ENCODE data around the gene TFPI. TPM values are rescaled to one million over a fixed set of nuclear protein-coding genes. Genes with fewer than 3 reads are reported as not detected.

Gene TFPI
- total RNA-seq, 1 experiment from 2014 or later = 65.7 TPM

DNA sequence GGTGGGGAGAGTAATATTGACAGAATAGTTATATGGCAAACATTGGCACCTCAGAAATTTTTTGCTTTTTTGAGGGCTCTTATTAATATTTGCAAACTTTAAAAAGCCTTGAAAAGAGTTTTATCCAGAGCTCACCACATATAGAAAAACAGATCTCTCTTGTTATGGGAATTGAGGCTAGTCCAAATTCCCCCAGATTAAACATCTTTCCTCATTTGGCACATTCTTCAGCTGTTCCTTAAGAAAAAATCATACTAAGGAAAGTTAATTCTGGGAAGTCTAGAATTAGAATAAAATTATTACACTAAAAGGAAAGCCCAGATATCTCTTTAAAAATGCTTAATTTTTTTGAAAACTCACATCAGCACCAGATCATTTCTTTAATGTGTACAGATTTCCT lies 5.6 kb downstream of the TFPI start:
- intact Hi-C loops (cut with micrococcal nuclease; ENCODE audit: unreplicated experiment) = loop anchor here (10.0 kb wide), 1 partner anchor 974 kb away; no protein-coding TSS in a partner anchor
- H3K4me2 ChIP-seq = no peak overlapping the region
- H2AFZ ChIP-seq = no peak overlapping the region
- H3K27me3 ChIP-seq (ENCODE audit: insufficient read depth, low read depth) = no peaks in the 10 kb centered on the region
- H3K36me3 ChIP-seq (ENCODE audit: low read depth) = no peaks in the 10 kb centered on the region
- no peaks in the 10 kb centered on the region for H3K9me2 ChIP-seq (ENCODE audit: insufficient read depth)
- TF ChIP-seq, protein P1, sequence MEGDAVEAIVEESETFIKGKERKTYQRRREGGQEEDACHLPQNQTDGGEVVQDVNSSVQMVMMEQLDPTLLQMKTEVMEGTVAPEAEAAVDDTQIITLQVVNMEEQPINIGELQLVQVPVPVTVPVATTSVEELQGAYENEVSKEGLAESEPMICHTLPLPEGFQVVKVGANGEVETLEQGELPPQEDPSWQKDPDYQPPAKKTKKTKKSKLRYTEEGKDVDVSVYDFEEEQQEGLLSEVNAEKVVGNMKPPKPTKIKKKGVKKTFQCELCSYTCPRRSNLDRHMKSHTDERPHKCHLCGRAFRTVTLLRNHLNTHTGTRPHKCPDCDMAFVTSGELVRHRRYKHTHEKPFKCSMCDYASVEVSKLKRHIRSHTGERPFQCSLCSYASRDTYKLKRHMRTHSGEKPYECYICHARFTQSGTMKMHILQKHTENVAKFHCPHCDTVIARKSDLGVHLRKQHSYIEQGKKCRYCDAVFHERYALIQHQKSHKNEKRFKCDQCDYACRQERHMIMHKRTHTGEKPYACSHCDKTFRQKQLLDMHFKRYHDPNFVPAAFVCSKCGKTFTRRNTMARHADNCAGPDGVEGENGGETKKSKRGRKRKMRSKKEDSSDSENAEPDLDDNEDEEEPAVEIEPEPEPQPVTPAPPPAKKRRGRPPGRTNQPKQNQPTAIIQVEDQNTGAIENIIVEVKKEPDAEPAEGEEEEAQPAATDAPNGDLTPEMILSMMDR (conservative IDR thresholded peaks at IDR 0.05) = no peak
- no peak for TF ChIP-seq EZH2 (IDR thresholded peaks at IDR 0.05; ENCODE audit: low read depth)
- no peak for DNase-seq
- no peak overlapping the region for H3K4me3 ChIP-seq
- peaks cover 9% of the 10 kb centered on the region for H3K4me1 ChIP-seq (replicated peaks; ENCODE audit: insufficient read depth)
- BruUV-seq (replicated peaks) = no TSS peak
- no peaks in the 10 kb centered on the region for H3F3A ChIP-seq (ENCODE audit: insufficient read depth, low read depth)
- no peak overlapping the region for H3K27ac ChIP-seq
- no peaks in the 10 kb centered on the region; the same call in 1 of the 2 replicates for H3K9me3 ChIP-seq (ENCODE audit: insufficient read depth, low read depth)
- POLR2A ChIA-PET (ENCODE audit: unreplicated experiment) = interaction anchor here (0.6 kb wide), 2 partner anchors 25 to 841 kb away, joined by 5 to 18 read pairs; no protein-coding TSS in a partner anchor
- CTCF ChIA-PET = no interaction called here
- no peaks in the 10 kb centered on the region for H3K79me2 ChIP-seq (ENCODE audit: low read depth)
- no peaks in the 10 kb centered on the region for H4K20me1 ChIP-seq (ENCODE audit: insufficient read depth)

DNA sequence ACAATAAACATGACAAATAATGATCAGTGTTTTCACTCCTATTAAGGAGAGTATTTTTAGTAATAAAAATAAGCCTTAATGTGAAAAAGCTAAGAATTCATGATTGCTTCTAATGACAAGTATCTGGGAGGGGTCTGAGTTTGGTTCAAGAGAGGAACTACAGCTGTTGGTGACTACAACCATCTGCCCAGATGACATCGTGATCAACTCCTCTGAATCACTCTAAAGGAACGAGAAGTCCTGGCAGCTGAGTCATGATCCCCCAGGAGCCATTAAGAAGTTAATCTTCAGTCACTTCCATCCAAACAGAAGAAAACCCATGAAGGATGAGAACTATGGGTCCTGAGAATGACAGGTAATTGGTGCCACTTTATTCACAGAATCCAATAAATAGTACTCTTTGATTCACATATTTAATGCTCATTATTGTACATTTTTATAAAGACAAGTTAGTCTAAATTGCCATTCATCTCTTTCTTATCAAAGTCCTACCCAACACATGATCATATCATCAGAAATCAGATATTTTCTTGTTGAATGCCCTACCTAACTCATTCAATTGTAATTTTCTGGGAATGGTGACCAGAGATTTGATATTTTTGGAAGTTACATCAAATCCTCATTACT lies 6.8 kb downstream of the TFPI start:
- intact Hi-C loops (cut with micrococcal nuclease; ENCODE audit: unreplicated experiment) = loop anchor here (2.0 to 10.0 kb wide), 2 partner anchors 47 to 973 kb away; no protein-coding TSS in a partner anchor
- no peaks in the 10 kb centered on the region for H3K9me2 ChIP-seq (ENCODE audit: insufficient read depth)
- ChIA-PET CTCF (interaction anchor here (0.6 kb wide), 1 partner anchor 1694 kb away, joined by 3 read pairs; no protein-coding TSS in a partner anchor), POLR2A (ENCODE audit: unreplicated experiment) (no interaction called here)
- no peaks in the 10 kb centered on the region for H3K79me2 ChIP-seq (ENCODE audit: low read depth)
- no peak overlapping the region for H3K4me3 ChIP-seq
- H4K20me1 ChIP-seq (ENCODE audit: insufficient read depth) = no peaks in the 10 kb centered on the region
- H2AFZ ChIP-seq = no peak overlapping the region
- 0 out of 2 replicates have a peak overlapping the region, but pooled peaks have one; percentile 23 for H3K27ac ChIP-seq
- no TSS peak for BruUV-seq (replicated peaks)
- H3K27me3 ChIP-seq (ENCODE audit: insufficient read depth, low read depth) = no peaks in the 10 kb centered on the region
- H3K36me3 ChIP-seq (ENCODE audit: low read depth) = no peaks in the 10 kb centered on the region
- no peaks in the 10 kb centered on the region for H3K4me1 ChIP-seq (replicated peaks; ENCODE audit: insufficient read depth)
- H3F3A ChIP-seq (ENCODE audit: insufficient read depth, low read depth) = no peaks in the 10 kb centered on the region
- peak; percentile 42 to 66 for DNase-seq
- H3K4me2 ChIP-seq = no peak overlapping the region
- TF ChIP-seq, protein P1 (conservative IDR thresholded peaks at IDR 0.05) = no peak
- TF ChIP-seq EZH2 (IDR thresholded peaks at IDR 0.05; ENCODE audit: low read depth) = no peak
- no peaks in the 10 kb centered on the region; the same call in 1 of the 2 replicates for H3K9me3 ChIP-seq (ENCODE audit: insufficient read depth, low read depth)

DNA sequence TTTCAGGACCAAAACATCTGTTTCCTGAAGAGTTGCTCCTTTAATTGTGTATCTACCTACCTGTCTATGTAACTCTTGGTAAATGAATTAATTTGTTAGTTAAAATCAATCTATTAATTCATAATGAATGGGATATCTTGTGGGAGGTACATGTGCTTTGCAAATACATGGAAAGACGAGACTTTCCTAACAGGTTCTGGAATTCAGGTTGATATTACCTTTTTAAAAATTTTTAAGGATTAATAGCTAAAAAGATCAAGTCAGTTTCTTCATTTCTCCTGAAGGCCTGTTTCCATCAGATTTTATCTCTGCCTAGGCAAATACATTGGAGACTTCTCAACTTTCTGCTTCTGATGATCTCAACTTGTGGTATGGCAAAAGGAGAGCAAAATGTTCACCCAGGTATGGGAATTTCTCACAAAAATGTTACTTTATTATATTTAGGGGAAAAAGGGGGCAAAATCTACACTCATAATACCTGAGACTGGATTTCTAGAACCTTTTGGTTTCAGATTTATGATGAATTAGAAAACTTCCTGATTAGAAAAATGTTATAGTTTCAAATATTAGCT lies 7.4 kb downstream of the TFPI start:
- Histone ChIP-seq H3K4me2 (no peak overlapping the region), H3K9me3 (ENCODE audit: insufficient read depth, low read depth) (no peaks in the 10 kb centered on the region; the same call in 1 of the 2 replicates), H4K20me1 (ENCODE audit: insufficient read depth) (no peaks in the 10 kb centered on the region), H3K79me2 (ENCODE audit: low read depth) (no peaks in the 10 kb centered on the region), H3K4me1 (replicated peaks; ENCODE audit: insufficient read depth) (no peaks in the 10 kb centered on the region), H3F3A (ENCODE audit: insufficient read depth, low read depth) (no peaks in the 10 kb centered on the region), H3K27ac (0 out of 2 replicates have a peak overlapping the region, but pooled peaks have one; percentile 23), H3K36me3 (ENCODE audit: low read depth) (no peaks in the 10 kb centered on the region), H3K9me2 (ENCODE audit: insufficient read depth) (no peaks in the 10 kb centered on the region), H3K4me3 (no peak overlapping the region), H2AFZ (no peak overlapping the region), H3K27me3 (ENCODE audit: insufficient read depth, low read depth) (no peaks in the 10 kb centered on the region)
- TF ChIP-seq EZH2 (IDR thresholded peaks at IDR 0.05; ENCODE audit: low read depth) = no peak
- TF ChIP-seq, protein P1 (conservative IDR thresholded peaks at IDR 0.05) = no peak
- TSS peak; percentile 9 for BruUV-seq (replicated peaks)
- intact Hi-C loops (cut with micrococcal nuclease; ENCODE audit: unreplicated experiment) = loop anchor here (2.0 to 10.0 kb wide), 2 partner anchors 46 to 972 kb away; no protein-coding TSS in a partner anchor
- POLR2A ChIA-PET (ENCODE audit: unreplicated experiment) = interaction anchor here (0.6 kb wide), 1 partner anchor 28 kb away, joined by 3 read pairs; no protein-coding TSS in a partner anchor
- CTCF ChIA-PET = interaction anchor here (0.6 to 0.7 kb wide), 2 partner anchors 31 to 1694 kb away, joined by 3 to 18 read pairs; no protein-coding TSS in a partner anchor
- DNase-seq = no peak

Measured in PC-9 (cell line).